Sigmoid colon (tissue), 7 donors: ENCODE results near the gene CBFA2T2. TPM values are rescaled to one million over a fixed set of nuclear protein-coding genes. Genes with fewer than 3 reads are reported as not detected.

ENCODE experiments used
- DNase-seq: peaks from one replicate; pipeline ENCODE4 v3.0.0-alpha.2; 2019
- H3K27ac ChIP-seq, 4 donors: fragments of 200-600 bp; sonication (generic); one replicate each; pipeline ENCODE4 v1.5.1; 2016 to 2019; ENCODE audit warnings: mild to moderate bottlenecking in 1 of 4
- H3K27me3 ChIP-seq, 3 donors: fragments of 200-600 bp; sonication (generic); one replicate each; pipeline ENCODE4 v1.5.1; 2019; ENCODE audit warnings: mild to moderate bottlenecking in 1 of 3
- H3K36me3 ChIP-seq, 4 donors: fragments of 200-600 bp; sonication (generic); one replicate each; pipeline ENCODE4 v1.5.1; 2016 to 2019
- H3K4me1 ChIP-seq, 4 donors: fragments of 200-600 bp; sonication (generic); one replicate each; pipeline ENCODE4 v1.5.1; 2017 to 2019
- H3K4me3 ChIP-seq, 4 donors: fragments of 200-600 bp; sonication (generic); one replicate each; pipeline ENCODE4 v1.5.1; 2017 to 2019; ENCODE audit warnings: mild to moderate bottlenecking in 2 of 4, moderate library complexity in 1 of 4
- H3K9me3 ChIP-seq, 4 donors: fragments of 200-600 bp in 3 of 4; sonication (generic) in 3 of 4; one replicate each; pipeline versions ENCODE4 v1.5.1 to v1.6.1; 2013 to 2019
- EP300 ChIP-seq, 4 donors: sonication (generic); formaldehyde crosslinking; IDR thresholded peaks; one replicate each; pipeline ENCODE4 v1.6.1; 2017; ENCODE audit warnings: antibody characterized with exemption in 4 of 4
- POLR2A ChIP-seq, 2 donors: fragments of 450-650 bp; IDR thresholded peaks; one replicate each; pipeline ENCODE4 v1.6.1; 2016; ENCODE audit warnings: antibody characterized with exemption in 2 of 2, mild to moderate bottlenecking in 2 of 2, moderate library complexity in 2 of 2
- POLR2AphosphoS5 ChIP-seq, 4 donors: sonication (generic); formaldehyde crosslinking; IDR thresholded peaks; one replicate each; pipeline ENCODE4 v1.6.1; 2017; ENCODE audit warnings: antibody characterized with exemption in 4 of 4
- WGBS, 2 donors: extraction: QIAGEN DNeasy Blood & Tissue Kit; methylation state at CpG; one replicate each; pipeline ENCODE4 v1.1.7; 2013; 5-methylcytosine and 5-hydroxymethylcytosine counted together
- intact Hi-C: fragments of 100-400 bp; cut with DNase I; formaldehyde crosslinking; loops from one replicate; pipeline ENCODE4 v1.15.1; 2023
- polyA plus RNA-seq, 3 donors: library from polyadenylated mRNA; stranded (reverse); fragments of 200-250 nt; gene quantifications; one replicate each; pipeline ENCODE4 v1.2.3, GENCODE V29; 2013
- total RNA-seq, 4 donors: library from RNA; depleted of rRNA; stranded (reverse); fragments of >200 nt; gene quantifications; one replicate each; pipeline ENCODE4 v1.1.0, GENCODE V29; 2016
- TF ChIP-seq, protein P1 (sequence below), 4 experiments: fragments of 450-650 bp in 3 of 4; fragments of 200-600 bp in 1 of 4; IDR thresholded peaks; one replicate each; pipeline ENCODE4 v1.5.1; 2016 to 2019; ENCODE audit warnings: antibody characterized with exemption in 4 of 4, mild to moderate bottlenecking in 3 of 4, moderate library complexity in 2 of 4
- donor health status: healthy with polysubstance abuse.
- donor health status: Bipolar disorder and iron deficiency.
- donor health status: healthy.

The CBFA2T2 gene
- total and polyA plus RNA-seq, 7 donors = 5.4 to 26.0 (median 17.1) TPM

DNA sequence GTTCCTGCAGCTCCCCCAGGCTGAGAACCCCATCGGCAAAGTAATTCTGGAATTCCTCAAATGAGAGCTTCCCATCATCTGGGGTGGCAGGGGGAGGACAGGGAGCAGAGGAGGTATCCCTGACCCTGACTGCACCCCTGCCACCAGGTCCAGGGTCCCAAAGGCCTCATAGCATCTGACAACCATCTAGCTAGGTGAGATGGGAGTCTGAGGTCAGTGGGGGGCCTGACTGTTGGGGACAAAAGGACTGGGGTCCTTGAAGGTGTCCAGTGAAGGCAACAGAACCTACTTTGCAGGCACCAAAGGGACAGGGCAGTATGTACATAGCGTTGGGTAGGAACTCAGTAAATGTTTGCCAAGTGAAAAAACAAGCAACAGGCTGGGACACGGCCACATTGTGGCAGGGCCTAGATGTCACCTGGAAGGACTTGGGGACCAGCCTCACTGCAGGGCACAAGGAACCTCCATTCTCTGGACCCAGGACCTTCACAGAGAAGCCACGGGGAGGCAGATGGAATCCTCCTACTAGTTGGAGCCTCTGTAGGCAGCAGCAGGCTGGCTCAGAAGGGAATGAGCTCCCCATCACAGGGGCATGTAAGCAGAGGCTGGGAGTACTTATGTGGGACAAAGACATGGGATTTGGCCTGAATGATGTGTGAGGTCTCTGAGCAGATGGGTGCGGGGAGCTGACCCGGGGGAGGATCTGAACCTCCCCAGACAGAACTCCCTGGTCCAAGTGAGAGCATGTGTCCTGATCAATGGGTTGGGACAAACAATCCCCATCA, 181.0 kb downstream of the CBFA2T2 start:
- H3K27ac ChIP-seq = no peak overlapping the region
- intact Hi-C loops = loop anchor here (5.0 kb wide), 1 partner anchor 141 kb away; the partner anchor contains the start of gene CHMP4B

DNA sequence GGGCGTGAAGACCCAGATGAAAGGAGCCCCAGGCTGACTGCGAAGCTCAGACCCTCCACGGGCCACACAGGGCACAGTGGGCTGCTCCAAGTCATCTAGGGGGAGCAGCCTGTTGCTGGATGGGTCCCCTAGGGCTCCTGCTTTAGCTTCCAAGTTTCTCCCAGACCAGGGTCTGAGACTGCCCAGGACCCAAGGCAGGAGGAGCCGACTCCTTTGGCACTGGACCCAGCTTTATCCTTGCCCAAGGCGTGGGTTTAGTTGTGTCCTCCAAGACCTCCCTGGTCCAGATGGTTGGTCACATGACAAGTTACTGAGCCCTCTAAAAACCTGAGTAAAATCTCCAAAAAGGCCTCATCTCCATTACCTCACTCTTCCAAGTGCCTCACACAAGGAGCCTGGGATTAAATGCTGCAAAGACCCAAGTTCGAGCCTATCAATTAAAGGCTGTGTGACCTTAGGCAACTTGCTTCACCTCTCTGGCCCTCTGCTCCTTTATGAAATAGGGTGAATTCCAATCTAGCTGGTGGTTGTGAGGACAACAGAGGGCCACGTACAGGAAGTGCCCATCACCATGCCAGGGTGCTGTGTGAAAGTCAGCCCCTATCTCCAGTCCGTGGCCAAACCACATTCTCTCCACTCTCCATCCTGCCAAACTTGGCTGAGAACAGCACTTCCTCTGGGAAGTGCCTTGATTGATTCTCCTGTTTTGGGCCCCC, 181.8 kb downstream of the CBFA2T2 start:
- H3K27ac ChIP-seq = peak overlapping the region in 2 of 4 donors; percentile 89 to 96
- peaks cover 0 to 30% (median 6%) of the 10 kb centered on the region in 4 donors for H3K36me3 ChIP-seq
- WGBS, 2 donors = 86 to 90% methylated on average over 8 of the region's 8 CpGs
- no peak overlapping the region for H3K4me3 ChIP-seq
- DNase-seq = no peak
- H3K27me3 ChIP-seq = no peaks in the 10 kb centered on the region
- no peaks in the 10 kb centered on the region for H3K9me3 ChIP-seq
- TF ChIP-seq EP300 (IDR thresholded peaks at IDR 0.05) (no peak), POLR2AphosphoS5 (IDR thresholded peaks at IDR 0.05) (no peak), POLR2A (IDR thresholded peaks at IDR 0.05) (no peak)
- TF ChIP-seq, protein P1, sequence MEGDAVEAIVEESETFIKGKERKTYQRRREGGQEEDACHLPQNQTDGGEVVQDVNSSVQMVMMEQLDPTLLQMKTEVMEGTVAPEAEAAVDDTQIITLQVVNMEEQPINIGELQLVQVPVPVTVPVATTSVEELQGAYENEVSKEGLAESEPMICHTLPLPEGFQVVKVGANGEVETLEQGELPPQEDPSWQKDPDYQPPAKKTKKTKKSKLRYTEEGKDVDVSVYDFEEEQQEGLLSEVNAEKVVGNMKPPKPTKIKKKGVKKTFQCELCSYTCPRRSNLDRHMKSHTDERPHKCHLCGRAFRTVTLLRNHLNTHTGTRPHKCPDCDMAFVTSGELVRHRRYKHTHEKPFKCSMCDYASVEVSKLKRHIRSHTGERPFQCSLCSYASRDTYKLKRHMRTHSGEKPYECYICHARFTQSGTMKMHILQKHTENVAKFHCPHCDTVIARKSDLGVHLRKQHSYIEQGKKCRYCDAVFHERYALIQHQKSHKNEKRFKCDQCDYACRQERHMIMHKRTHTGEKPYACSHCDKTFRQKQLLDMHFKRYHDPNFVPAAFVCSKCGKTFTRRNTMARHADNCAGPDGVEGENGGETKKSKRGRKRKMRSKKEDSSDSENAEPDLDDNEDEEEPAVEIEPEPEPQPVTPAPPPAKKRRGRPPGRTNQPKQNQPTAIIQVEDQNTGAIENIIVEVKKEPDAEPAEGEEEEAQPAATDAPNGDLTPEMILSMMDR (IDR thresholded peaks at IDR 0.05) = no peak
- H3K4me1 ChIP-seq = peaks cover 0 to 57% (median 50%) of the 10 kb centered on the region in 4 donors
- intact Hi-C loops = loop anchor here (5.0 kb wide), 1 partner anchor 141 kb away; the partner anchor contains the start of gene CHMP4B

More for the DNA sequence above, 181.0 kb downstream of the CBFA2T2 start:
- WGBS, 2 donors = 79 to 92% methylated on average over 6 of the region's 6 CpGs
- H3K9me3 ChIP-seq = no peaks in the 10 kb centered on the region
- no peaks in the 10 kb centered on the region for H3K27me3 ChIP-seq
- no peak for TF ChIP-seq POLR2A (IDR thresholded peaks at IDR 0.05)
- no peak for TF ChIP-seq POLR2AphosphoS5 (IDR thresholded peaks at IDR 0.05)
- TF ChIP-seq, protein P1 (IDR thresholded peaks at IDR 0.05) = no peak
- TF ChIP-seq EP300 (IDR thresholded peaks at IDR 0.05) = no peak
- H3K36me3 ChIP-seq = peaks cover 0 to 30% (median 6%) of the 10 kb centered on the region in 4 donors
- H3K4me1 ChIP-seq = peaks cover 0 to 57% (median 49%) of the 10 kb centered on the region in 4 donors
- no peak for DNase-seq
- no peak overlapping the region for H3K4me3 ChIP-seq

DNA sequence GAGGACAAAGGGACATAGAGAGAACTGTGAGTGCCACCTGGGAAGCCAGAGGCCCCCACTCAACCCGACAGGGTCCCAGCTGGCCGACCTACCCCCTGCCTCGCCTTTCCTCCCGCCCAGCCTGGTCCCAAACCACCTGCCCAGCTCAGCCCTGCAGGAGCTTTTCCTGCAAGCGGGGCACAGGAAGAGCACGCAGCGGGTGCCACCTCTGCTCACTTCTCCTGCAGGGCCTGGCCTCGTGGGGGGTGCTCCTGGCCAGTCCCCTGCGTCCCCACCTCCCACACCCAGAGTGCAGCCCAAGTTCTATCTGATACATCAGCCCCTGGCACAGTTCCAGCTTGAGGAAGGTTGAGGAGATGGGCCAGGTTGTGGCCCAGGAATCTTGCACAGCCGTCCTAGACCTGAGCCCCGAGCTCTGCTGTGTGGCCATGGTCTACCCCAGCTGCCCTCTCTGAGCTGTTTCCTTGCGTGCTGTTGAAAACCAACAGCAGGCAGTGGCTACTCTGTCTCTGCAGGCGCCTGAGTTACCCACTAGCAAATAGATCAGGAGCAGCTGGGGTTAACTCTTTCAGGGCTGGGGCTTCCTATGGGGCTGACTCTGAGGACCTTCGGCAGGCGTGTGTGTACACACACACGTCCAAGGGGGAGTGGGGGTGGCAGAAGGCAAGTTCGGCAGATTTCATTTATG, 182.7 kb downstream of the CBFA2T2 start:
- H3K27me3 ChIP-seq = no peaks in the 10 kb centered on the region
- H3K4me3 ChIP-seq = peak overlapping the region; percentile 55 to 83 (median 74)
- no peaks in the 10 kb centered on the region for H3K9me3 ChIP-seq
- peaks cover 0 to 30% (median 6%) of the 10 kb centered on the region in 4 donors for H3K36me3 ChIP-seq
- H3K4me1 ChIP-seq = peaks cover 0 to 51% (median 48%) of the 10 kb centered on the region in 4 donors
- 49 to 75% methylated on average over 17 of the region's 17 CpGs for WGBS, 2 donors
- peak; percentile 69 for DNase-seq
- intact Hi-C loops = loop anchor here (5.0 kb wide), 1 partner anchor 140 kb away; the partner anchor contains the start of gene CHMP4B
- peak overlapping the region; percentile 89 to 96 (median 94) for H3K27ac ChIP-seq
- no peak for TF ChIP-seq POLR2AphosphoS5 (IDR thresholded peaks at IDR 0.05)
- TF ChIP-seq, protein P1 (IDR thresholded peaks at IDR 0.05) = no peak
- no peak for TF ChIP-seq POLR2A (IDR thresholded peaks at IDR 0.05)
- TF ChIP-seq EP300 (IDR thresholded peaks at IDR 0.05) = no peak

DNA sequence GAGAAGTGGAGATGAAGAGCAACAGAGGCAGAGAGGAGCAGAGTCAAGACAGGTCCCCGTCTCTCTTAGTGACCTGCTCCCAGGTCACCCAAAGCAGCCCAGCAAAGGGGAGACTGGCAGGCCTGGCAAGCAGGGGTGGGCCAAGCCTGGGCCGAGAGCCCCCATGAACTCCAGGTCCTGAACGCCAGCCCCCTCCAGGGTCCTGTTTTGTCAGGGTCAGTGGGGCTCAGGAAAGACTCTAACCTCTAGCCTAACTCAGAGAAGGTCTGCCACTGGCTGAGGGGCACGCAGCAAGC, 183.2 kb downstream of the CBFA2T2 start:
- intact Hi-C loops = loop anchor here (5.0 kb wide), 1 partner anchor 139 kb away; the partner anchor contains the start of gene CHMP4B
- 64 to 88% methylated on average over 4 of the region's 4 CpGs for WGBS, 2 donors
- peak overlapping the region; percentile 89 to 96 (median 94) for H3K27ac ChIP-seq
- peaks cover 0 to 30% (median 6%) of the 10 kb centered on the region in 4 donors for H3K36me3 ChIP-seq
- H3K4me3 ChIP-seq = peak overlapping the region; percentile 55 to 83 (median 74)
- peaks cover 0 to 46% (median 45%) of the 10 kb centered on the region in 4 donors for H3K4me1 ChIP-seq
- H3K9me3 ChIP-seq = no peaks in the 10 kb centered on the region
- no peak for DNase-seq
- no peaks in the 10 kb centered on the region for H3K27me3 ChIP-seq
- TF ChIP-seq EP300 (IDR thresholded peaks at IDR 0.05) (no peak), POLR2AphosphoS5 (IDR thresholded peaks at IDR 0.05) (no peak)
